ENCODE results near the gene GINS3.

The GINS3 gene

DNA sequence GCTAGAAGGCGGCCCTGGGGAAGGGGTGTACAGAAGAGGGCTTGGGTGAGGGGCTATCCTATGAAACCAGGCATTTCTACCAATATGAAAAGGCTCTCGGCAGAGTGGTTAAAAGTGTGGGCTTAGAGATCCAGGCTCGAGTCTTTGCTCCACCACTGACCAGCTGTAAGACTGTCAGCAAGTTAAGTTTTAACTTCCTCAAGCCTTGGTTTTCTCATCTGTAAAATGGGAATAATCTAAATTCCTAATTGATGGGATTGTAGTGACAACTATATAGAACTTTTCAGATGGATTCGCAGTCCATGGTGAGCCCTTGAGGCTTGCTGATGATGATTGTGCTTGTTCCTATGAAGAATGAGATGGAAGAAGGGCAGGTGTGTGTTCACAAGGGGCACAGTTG, 57.0 kb downstream of the GINS3 start:
- H3K4me3 ChIP-seq (replicated peaks; ENCODE audit: low read depth, low read length) = no peak overlapping the region
- DNase-seq (ENCODE audit: extremely low read depth, low read depth) = no peak
- TF ChIP-seq, protein P1, sequence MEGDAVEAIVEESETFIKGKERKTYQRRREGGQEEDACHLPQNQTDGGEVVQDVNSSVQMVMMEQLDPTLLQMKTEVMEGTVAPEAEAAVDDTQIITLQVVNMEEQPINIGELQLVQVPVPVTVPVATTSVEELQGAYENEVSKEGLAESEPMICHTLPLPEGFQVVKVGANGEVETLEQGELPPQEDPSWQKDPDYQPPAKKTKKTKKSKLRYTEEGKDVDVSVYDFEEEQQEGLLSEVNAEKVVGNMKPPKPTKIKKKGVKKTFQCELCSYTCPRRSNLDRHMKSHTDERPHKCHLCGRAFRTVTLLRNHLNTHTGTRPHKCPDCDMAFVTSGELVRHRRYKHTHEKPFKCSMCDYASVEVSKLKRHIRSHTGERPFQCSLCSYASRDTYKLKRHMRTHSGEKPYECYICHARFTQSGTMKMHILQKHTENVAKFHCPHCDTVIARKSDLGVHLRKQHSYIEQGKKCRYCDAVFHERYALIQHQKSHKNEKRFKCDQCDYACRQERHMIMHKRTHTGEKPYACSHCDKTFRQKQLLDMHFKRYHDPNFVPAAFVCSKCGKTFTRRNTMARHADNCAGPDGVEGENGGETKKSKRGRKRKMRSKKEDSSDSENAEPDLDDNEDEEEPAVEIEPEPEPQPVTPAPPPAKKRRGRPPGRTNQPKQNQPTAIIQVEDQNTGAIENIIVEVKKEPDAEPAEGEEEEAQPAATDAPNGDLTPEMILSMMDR (IDR thresholded peaks at IDR 0.05; ENCODE audit: low read depth, low read length, missing control alignments) = no peak

DNA sequence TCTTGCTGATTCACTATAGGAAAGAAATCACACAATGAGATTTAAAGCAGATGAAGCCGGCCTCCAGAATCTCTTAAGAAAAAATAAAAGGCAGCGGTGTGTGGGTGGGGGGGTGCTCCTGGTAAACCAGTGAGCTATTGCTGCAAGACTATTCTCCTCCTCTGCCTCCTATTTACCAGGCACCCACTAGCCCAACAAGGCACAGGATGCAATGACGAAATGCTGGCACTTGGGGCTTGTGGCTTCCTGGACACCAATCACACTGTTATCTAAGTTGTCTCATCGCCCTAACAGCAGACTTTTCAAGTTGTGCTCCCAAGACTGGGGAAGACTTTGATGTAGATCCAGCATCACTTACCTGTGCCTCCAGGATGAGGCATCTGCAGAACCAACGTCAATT, 57.5 kb downstream of the GINS3 start:
- DNase-seq (ENCODE audit: extremely low read depth, low read depth) = no peak
- TF ChIP-seq, protein P1 (IDR thresholded peaks at IDR 0.05; ENCODE audit: low read depth, low read length, missing control alignments) = no peak
- H3K4me3 ChIP-seq (replicated peaks; ENCODE audit: low read depth, low read length) = no peak overlapping the region

DNA sequence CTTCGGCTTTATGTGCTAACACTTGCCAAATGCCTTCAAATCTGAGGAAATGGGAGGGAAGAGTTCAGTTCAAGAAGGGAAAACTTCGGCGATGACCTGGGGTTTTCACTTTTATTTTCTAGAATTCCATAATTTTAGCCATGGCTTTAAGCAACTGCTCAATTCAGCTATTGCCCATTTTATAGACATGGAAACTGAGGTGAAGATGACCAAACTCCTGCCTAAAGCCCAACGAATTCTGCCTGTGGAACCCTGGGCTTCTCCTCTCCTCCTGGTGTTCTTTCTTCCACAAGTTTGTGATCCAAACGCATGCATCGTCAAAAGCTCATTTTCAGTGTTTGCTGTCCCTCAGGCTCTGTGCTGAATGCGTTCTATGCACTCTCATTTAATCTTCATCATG, 58.3 kb downstream of the GINS3 start:
- no peak for DNase-seq (ENCODE audit: extremely low read depth, low read depth)
- TF ChIP-seq, protein P1 (IDR thresholded peaks at IDR 0.05; ENCODE audit: low read depth, low read length, missing control alignments) = no peak
- no peak overlapping the region for H3K4me3 ChIP-seq (replicated peaks; ENCODE audit: low read depth, low read length)

DNA sequence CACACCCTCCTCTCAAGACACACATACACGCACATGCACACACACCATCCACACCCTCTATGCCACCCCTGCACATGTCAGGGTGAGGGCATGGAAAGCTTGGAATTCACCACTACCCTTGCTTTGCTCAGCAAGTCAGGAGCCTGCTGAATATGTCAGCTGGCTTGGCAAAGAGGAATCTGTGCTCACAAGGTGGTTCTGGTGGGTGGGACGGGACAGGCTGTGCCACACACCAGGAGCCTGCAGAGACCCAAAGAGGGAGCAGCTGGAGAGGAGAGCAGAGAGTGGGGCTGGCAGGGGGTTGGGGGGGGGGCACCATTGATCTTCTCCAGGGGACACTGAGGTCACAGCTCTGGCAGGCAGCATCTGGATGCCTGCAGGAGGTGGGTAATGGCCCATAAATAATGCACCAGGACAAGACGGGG, 59.0 kb downstream of the GINS3 start:
- no peak overlapping the region for H3K4me3 ChIP-seq (replicated peaks; ENCODE audit: low read depth, low read length)
- DNase-seq (ENCODE audit: extremely low read depth, low read depth) = no peak
- TF ChIP-seq, protein P1 (IDR thresholded peaks at IDR 0.05; ENCODE audit: low read depth, low read length, missing control alignments) = no peak

DNA sequence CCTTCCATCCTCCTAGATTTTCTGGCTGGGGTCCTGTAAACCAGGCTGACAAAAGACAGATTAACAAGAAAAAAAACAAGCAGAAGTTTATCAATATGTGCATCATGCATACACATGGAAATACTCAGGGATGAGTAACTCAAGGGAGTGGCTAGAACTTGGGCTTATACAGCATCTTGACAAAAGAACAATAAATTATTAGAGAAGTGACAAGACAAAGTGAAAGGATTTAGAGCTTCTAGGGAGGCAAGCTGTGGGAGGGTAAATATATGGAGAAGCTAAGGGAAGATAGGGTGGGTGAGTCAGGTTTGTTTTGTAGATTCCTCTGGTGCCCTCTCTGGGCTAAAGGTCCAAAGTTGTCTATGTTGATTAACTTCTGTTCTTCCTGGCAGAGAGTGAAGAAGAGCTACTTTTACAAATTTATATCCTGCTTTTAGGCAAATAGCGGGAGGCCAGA, 59.7 kb downstream of the GINS3 start:
- TF ChIP-seq, protein P1 (IDR thresholded peaks at IDR 0.05; ENCODE audit: low read depth, low read length, missing control alignments) = no peak
- no peak overlapping the region for H3K4me3 ChIP-seq (replicated peaks; ENCODE audit: low read depth, low read length)
- DNase-seq (ENCODE audit: extremely low read depth, low read depth) = peak; percentile 42

DNA sequence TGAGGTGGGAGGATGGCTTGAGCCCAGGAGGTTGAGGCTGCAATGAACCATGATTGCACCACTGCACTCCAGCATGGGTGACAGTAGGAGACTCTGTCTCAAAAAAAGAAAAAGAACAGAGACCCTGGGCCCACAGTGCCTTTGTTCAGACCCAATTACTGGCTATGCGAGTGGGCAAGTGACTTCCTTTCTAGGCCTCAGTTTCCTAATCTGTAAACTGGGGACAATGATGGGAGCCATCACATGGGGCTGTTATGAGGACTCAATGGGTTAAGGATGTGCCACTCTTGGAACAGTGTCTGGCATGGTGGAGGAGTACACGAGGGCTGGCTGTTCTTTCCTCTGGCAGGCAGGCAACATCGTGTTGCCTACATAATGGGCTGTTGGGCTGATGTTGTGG, 60.4 kb downstream of the GINS3 start:
- no peak overlapping the region for H3K4me3 ChIP-seq (replicated peaks; ENCODE audit: low read depth, low read length)
- TF ChIP-seq, protein P1 (IDR thresholded peaks at IDR 0.05; ENCODE audit: low read depth, low read length, missing control alignments) = no peak
- no peak for DNase-seq (ENCODE audit: extremely low read depth, low read depth)

DNA sequence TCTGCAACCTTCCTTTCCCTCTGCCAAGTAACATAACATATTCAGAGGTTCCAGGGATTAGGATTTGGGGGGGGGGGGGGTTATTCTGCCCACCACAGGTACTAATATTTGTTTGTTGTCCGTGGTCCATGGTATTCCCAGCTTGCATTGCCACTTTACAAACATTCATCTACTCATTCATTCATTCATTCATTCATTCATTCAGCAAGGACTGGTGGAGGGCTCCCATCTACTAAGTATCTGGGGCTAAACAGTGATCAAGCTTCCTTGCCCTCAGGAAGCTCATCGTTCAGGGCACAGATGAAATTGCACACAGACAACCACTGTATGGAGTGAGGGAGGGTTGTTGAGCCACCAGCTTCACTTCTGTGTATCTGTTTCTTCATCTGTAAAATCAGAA, 61.9 kb downstream of the GINS3 start:
- TF ChIP-seq, protein P1 (IDR thresholded peaks at IDR 0.05; ENCODE audit: low read depth, low read length, missing control alignments) = no peak
- DNase-seq (ENCODE audit: extremely low read depth, low read depth) = no peak
- H3K4me3 ChIP-seq (replicated peaks; ENCODE audit: low read depth, low read length) = no peak overlapping the region

All from HFF-Myc (cell line).